Thyroid gland (tissue), 4 donors: ENCODE results near the gene TMEM79.

Experiments used
- POLR2A ChIP-seq, 2 donors: fragments of 450-650 bp; IDR thresholded peaks; one replicate each; pipeline ENCODE4 v1.6.1; 2017; ENCODE audit warnings: antibody characterized with exemption in 2 of 2, mild to moderate bottlenecking in 2 of 2, moderate library complexity in 1 of 2
- TF ChIP-seq, protein P1 (sequence below), 6 experiments: fragments of 200-600 bp in 3 of 6; fragments of 450-650 bp in 3 of 6; sonication (generic) in 3 of 6; IDR thresholded peaks; one replicate each; pipeline ENCODE4 v1.5.1; 2016 to 2019; ENCODE audit warnings: antibody characterized with exemption in 6 of 6, mild to moderate bottlenecking in 2 of 6, inconsistent platforms in 1 of 6, moderate library complexity in 1 of 6

GRCh38 chr1:156279837-156280236 lies 4.3 kb upstream of the TMEM79 start:
- TF ChIP-seq POLR2A (IDR thresholded peaks at IDR 0.05): no peak
- TF ChIP-seq, protein P1, sequence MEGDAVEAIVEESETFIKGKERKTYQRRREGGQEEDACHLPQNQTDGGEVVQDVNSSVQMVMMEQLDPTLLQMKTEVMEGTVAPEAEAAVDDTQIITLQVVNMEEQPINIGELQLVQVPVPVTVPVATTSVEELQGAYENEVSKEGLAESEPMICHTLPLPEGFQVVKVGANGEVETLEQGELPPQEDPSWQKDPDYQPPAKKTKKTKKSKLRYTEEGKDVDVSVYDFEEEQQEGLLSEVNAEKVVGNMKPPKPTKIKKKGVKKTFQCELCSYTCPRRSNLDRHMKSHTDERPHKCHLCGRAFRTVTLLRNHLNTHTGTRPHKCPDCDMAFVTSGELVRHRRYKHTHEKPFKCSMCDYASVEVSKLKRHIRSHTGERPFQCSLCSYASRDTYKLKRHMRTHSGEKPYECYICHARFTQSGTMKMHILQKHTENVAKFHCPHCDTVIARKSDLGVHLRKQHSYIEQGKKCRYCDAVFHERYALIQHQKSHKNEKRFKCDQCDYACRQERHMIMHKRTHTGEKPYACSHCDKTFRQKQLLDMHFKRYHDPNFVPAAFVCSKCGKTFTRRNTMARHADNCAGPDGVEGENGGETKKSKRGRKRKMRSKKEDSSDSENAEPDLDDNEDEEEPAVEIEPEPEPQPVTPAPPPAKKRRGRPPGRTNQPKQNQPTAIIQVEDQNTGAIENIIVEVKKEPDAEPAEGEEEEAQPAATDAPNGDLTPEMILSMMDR (IDR thresholded peaks at IDR 0.05): no peak
